ENCODE measurements around the gene OVCA2.
"Not testable (repeated sequence)": the region's sequence is repeated elsewhere in the genome, so short reads cannot be mapped to it uniquely, and the experiment has no call there.

OVCA2 gene

GRCh38 chr17:2041561-2042389 is at the start of gene OVCA2:
TSS of gene OVCA2 (plus strand) at chr17:2042022. CDS start at chr17:2042048, 26 bp downstream.
- DNase-seq, result peak; percentile 98

- DNase-seq, result no peak
Observed at GRCh38 chr17:1992541-1992940, 49.3 kb upstream of the OVCA2 start.

- DNase-seq, result no peak
Observed at GRCh38 chr17:1994707-1995106, 47.1 kb upstream of the OVCA2 start.

- DNase-seq, result no peak
Observed at GRCh38 chr17:1995321-1995892, 46.4 kb upstream of the OVCA2 start.

GRCh38 chr17:1995907-1996799 is 45.7 kb upstream of the OVCA2 start:
- DNase-seq, result no peak

GRCh38 chr17:1996800-1997288 is 45.0 kb upstream of the OVCA2 start:
- no peak for DNase-seq

- DNase-seq, result no peak
Observed at GRCh38 chr17:1997289-1997926, 44.4 kb upstream of the OVCA2 start.

GRCh38 chr17:1997927-1998742 is 43.7 kb upstream of the OVCA2 start:
- no peak for DNase-seq

GRCh38 chr17:1999557-2000251 is 42.1 kb upstream of the OVCA2 start:
- no peak for DNase-seq

GRCh38 chr17:2002767-2003329 is 39.0 kb upstream of the OVCA2 start:
- DNase-seq, result no peak

- no peak for DNase-seq
Observed at GRCh38 chr17:2003525-2003924, 38.3 kb upstream of the OVCA2 start.

- DNase-seq, result no peak
Observed at GRCh38 chr17:2004435-2004952, 37.3 kb upstream of the OVCA2 start.

GRCh38 chr17:2008332-2009126 is 33.3 kb upstream of the OVCA2 start:
- DNase-seq, result no peak

- no peak for DNase-seq
Observed at GRCh38 chr17:2009737-2010136, 32.1 kb upstream of the OVCA2 start.

GRCh38 chr17:2011411-2012371 is 30.1 kb upstream of the OVCA2 start:
- no peak for DNase-seq

GRCh38 chr17:2012499-2012898 is 29.3 kb upstream of the OVCA2 start:
- no peak for DNase-seq

GRCh38 chr17:2013220-2013993 is 28.4 kb upstream of the OVCA2 start:
- DNase-seq, result not testable (repeated sequence)

GRCh38 chr17:2013994-2014317 is 27.9 kb upstream of the OVCA2 start:
- no peak for DNase-seq

All from activated CD8-positive, alpha-beta memory T cell treated with anti-CD3 and anti-CD28 coated beads, Interleukin-2, amount 50 U/mL, for 4 hours (primary cell).